ENCODE measurements around the gene MLST8. TPM values are rescaled to one million over a fixed set of nuclear protein-coding genes. Genes with fewer than 3 reads are reported as not detected.

MLST8 gene
- polyA plus RNA-seq, 1 experiment: 62.7 TPM

Other genes starting within 250 kb of the MLST8 start
- 155 and 183 TPM in 2 replicates for gene NDUFB10, start 245.9 kb upstream of the MLST8 start, polyA plus RNA-seq (2011; rRNA removed)
- gene RPS2, start 240.6 kb upstream of the MLST8 start, polyA plus RNA-seq (2011; rRNA removed): 3,098 and 4,041 TPM in 2 replicates
- not detected in 2 replicates for gene RNF151, start 238.6 kb upstream of the MLST8 start, polyA plus RNA-seq (2011; rRNA removed)
- gene TBL3, start 233.4 kb upstream of the MLST8 start, polyA plus RNA-seq (2011; rRNA removed): 16.5 and 33.1 TPM in 2 replicates
- 0.17 TPM in 1 of 2 replicates, not detected in the other for gene NOXO1, start 224.0 kb upstream of the MLST8 start, polyA plus RNA-seq (2011; rRNA removed)
- 14.6 and 19.8 TPM in 2 replicates for gene GFER, start 221.3 kb upstream of the MLST8 start, polyA plus RNA-seq (2011; rRNA removed)
- 2.5 and 3.3 TPM in 2 replicates for gene SYNGR3, start 215.5 kb upstream of the MLST8 start, polyA plus RNA-seq (2011; rRNA removed)
- 14.4 and 23.0 TPM in 2 replicates for gene ZNF598, start 195.6 kb upstream of the MLST8 start, polyA plus RNA-seq (2011; rRNA removed)
- 0.26 and 0.33 TPM in 2 replicates for gene NPW, start 185.7 kb upstream of the MLST8 start, polyA plus RNA-seq (2011; rRNA removed)
- 62.1 and 107 TPM in 2 replicates for gene NHERF2, start 178.6 kb upstream of the MLST8 start, polyA plus RNA-seq (2011; rRNA removed)
- gene NTHL1, start 157.6 kb upstream of the MLST8 start, polyA plus RNA-seq (2011; rRNA removed): 14.6 and 21.0 TPM in 2 replicates
- gene TSC2, start 157.5 kb upstream of the MLST8 start, polyA plus RNA-seq (2011; rRNA removed): 30.5 and 66.3 TPM in 2 replicates
- 40.1 and 76.1 TPM in 2 replicates for gene PKD1, start 69.6 kb upstream of the MLST8 start, polyA plus RNA-seq (2011; rRNA removed)
- 0.36 and 0.67 TPM in 2 replicates for gene RAB26, start 56.8 kb upstream of the MLST8 start, polyA plus RNA-seq (2011; rRNA removed)
- 37.0 and 68.1 TPM in 2 replicates for gene TRAF7, start 49.7 kb upstream of the MLST8 start, polyA plus RNA-seq (2011; rRNA removed)
- 0.01 and 0.02 TPM in 2 replicates for gene CASKIN1, start 8.8 kb upstream of the MLST8 start, polyA plus RNA-seq (2011; rRNA removed)
- 1.5 and 1.7 TPM in 2 replicates for gene BRICD5, start 5.4 kb downstream of the MLST8 start, polyA plus RNA-seq (2011; rRNA removed)
- gene PGP, start 9.4 kb downstream of the MLST8 start, polyA plus RNA-seq (2011; rRNA removed): 6.1 and 7.7 TPM in 2 replicates
- gene E4F1, start 18.1 kb downstream of the MLST8 start, polyA plus RNA-seq (2011; rRNA removed): 11.3 and 17.6 TPM in 2 replicates
- 0.33 and 0.38 TPM in 2 replicates for gene DNASE1L2, start 31.0 kb downstream of the MLST8 start, polyA plus RNA-seq (2011; rRNA removed)
- gene ECI1, start 46.1 kb downstream of the MLST8 start, polyA plus RNA-seq (2011; rRNA removed): 36.9 and 63.9 TPM in 2 replicates
- 101 and 129 TPM in 2 replicates for gene RNPS1, start 62.7 kb downstream of the MLST8 start, polyA plus RNA-seq (2011; rRNA removed)
- gene ABCA3, start 135.3 kb downstream of the MLST8 start, polyA plus RNA-seq (2011; rRNA removed): 1.9 and 3.8 TPM in 2 replicates
- gene CCNF, start 224.0 kb downstream of the MLST8 start, polyA plus RNA-seq (2011; rRNA removed): 4.5 and 7.1 TPM in 2 replicates